ENCODE measurements around the gene SHC4.

Gene SHC4

DNA sequence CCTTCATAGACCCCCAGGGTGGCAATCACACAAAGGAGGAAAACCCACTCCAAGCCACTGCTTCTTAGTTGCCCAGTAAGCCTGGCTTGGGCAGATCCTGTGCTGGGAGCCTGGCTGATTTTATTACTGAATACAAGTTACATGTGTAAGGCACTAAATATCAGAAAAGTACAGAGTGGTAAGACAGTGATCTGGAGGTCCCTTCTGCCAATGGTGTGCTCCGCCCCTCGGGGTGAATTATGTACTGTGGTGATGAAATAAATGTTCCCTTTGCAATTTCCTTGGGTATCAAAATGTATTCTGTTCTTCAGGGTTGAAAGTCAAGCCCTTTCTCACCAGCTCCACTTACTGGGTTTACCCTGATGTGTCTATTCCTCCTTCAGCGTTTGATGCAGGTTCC lies 47.0 kb downstream of the SHC4 start:
- Histone ChIP-seq H3K4me2 (ENCODE audit: low read depth, low read length, poor library complexity, severe bottlenecking) (no peak overlapping the region), H3K27ac (ENCODE audit: low read depth, low read length) (no peak overlapping the region), H3K36me3 (ENCODE audit: low read length) (no peaks in the 10 kb centered on the region), H3F3A (ENCODE audit: insufficient read depth) (no peaks in the 10 kb centered on the region), H4K20me1 (ENCODE audit: low read depth, low read length) (no peaks in the 10 kb centered on the region), H3K9me3 (ENCODE audit: insufficient read depth, low read length) (no peaks in the 10 kb centered on the region), H3K27me3 (ENCODE audit: low read length) (no peaks in the 10 kb centered on the region), H3K9me2 (replicated peaks; ENCODE audit: insufficient read depth, low read length) (no peaks in the 10 kb centered on the region), H3K4me3 (ENCODE audit: insufficient read depth, low read length, poor library complexity, severe bottlenecking) (no peak overlapping the region), H2AFZ (ENCODE audit: low read depth, low read length, severe bottlenecking) (no peak overlapping the region), H3K79me2 (ENCODE audit: insufficient read depth, low read length) (no peaks in the 10 kb centered on the region), H3K9ac (ENCODE audit: low read length) (no peak overlapping the region)
- TF ChIP-seq, protein P1, sequence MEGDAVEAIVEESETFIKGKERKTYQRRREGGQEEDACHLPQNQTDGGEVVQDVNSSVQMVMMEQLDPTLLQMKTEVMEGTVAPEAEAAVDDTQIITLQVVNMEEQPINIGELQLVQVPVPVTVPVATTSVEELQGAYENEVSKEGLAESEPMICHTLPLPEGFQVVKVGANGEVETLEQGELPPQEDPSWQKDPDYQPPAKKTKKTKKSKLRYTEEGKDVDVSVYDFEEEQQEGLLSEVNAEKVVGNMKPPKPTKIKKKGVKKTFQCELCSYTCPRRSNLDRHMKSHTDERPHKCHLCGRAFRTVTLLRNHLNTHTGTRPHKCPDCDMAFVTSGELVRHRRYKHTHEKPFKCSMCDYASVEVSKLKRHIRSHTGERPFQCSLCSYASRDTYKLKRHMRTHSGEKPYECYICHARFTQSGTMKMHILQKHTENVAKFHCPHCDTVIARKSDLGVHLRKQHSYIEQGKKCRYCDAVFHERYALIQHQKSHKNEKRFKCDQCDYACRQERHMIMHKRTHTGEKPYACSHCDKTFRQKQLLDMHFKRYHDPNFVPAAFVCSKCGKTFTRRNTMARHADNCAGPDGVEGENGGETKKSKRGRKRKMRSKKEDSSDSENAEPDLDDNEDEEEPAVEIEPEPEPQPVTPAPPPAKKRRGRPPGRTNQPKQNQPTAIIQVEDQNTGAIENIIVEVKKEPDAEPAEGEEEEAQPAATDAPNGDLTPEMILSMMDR (IDR thresholded peaks at IDR 0.05; ENCODE audit: insufficient read depth, low read length, poor library complexity, severe bottlenecking): no peak
- no peak for TF ChIP-seq EZH2phosphoT487 (conservative IDR thresholded peaks at IDR 0.05; ENCODE audit: low read length)

DNA sequence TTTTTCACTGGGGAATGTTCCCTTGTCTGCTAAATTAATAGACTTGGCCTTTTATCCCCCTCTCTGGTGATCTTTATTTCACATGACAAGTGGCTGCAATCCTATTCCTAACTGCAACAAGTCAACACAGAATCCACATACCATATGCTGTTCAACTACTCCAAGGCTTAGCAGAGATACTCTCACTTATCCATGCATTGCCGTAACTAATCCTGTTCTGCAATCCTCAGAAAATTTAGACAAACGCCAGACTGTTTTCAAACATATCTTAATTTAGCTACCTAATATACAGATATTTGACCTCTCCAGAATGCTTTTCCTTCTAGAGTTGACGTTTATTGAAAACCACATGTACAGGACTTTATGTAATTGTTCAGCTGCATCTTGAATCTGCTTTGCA lies 47.9 kb downstream of the SHC4 start:
- Histone ChIP-seq H3K9ac (ENCODE audit: low read length) (no peak overlapping the region), H3K4me3 (ENCODE audit: insufficient read depth, low read length, poor library complexity, severe bottlenecking) (no peak overlapping the region), H3K79me2 (ENCODE audit: insufficient read depth, low read length) (no peaks in the 10 kb centered on the region), H2AFZ (ENCODE audit: low read depth, low read length, severe bottlenecking) (no peak overlapping the region), H3K27ac (ENCODE audit: low read depth, low read length) (no peak overlapping the region), H3K9me2 (replicated peaks; ENCODE audit: insufficient read depth, low read length) (no peaks in the 10 kb centered on the region), H3K4me2 (ENCODE audit: low read depth, low read length, poor library complexity, severe bottlenecking) (no peak overlapping the region), H3K9me3 (ENCODE audit: insufficient read depth, low read length) (no peaks in the 10 kb centered on the region), H3K27me3 (ENCODE audit: low read length) (no peaks in the 10 kb centered on the region), H3K36me3 (ENCODE audit: low read length) (no peaks in the 10 kb centered on the region), H3F3A (ENCODE audit: insufficient read depth) (no peaks in the 10 kb centered on the region), H4K20me1 (ENCODE audit: low read depth, low read length) (no peaks in the 10 kb centered on the region)
- TF ChIP-seq, protein P1 (IDR thresholded peaks at IDR 0.05; ENCODE audit: insufficient read depth, low read length, poor library complexity, severe bottlenecking): no peak
- no peak for TF ChIP-seq EZH2phosphoT487 (conservative IDR thresholded peaks at IDR 0.05; ENCODE audit: low read length)

DNA sequence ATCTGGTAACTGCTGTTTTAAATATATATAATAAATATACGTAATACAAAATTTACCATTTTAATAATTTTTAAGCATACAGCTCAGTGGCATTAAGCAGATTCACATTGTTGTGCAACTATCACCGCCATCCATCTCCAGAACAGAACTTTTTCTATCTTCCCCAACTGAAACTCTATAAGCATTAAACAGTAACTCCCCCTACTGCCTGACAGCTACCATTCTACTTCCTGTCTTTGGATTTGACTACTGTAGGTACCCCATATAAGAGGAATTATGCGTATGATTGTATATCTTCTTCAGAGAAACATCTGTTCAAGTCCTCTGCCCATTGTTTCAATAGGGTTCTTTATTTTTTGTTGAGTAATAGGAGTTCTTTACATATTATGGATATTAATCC lies 49.0 kb downstream of the SHC4 start:
- TF ChIP-seq, protein P1 (IDR thresholded peaks at IDR 0.05; ENCODE audit: insufficient read depth, low read length, poor library complexity, severe bottlenecking): no peak
- no peak for TF ChIP-seq EZH2phosphoT487 (conservative IDR thresholded peaks at IDR 0.05; ENCODE audit: low read length)
- H4K20me1 ChIP-seq (ENCODE audit: low read depth, low read length): no peaks in the 10 kb centered on the region
- no peaks in the 10 kb centered on the region for H3K27me3 ChIP-seq (ENCODE audit: low read length)
- H3K27ac ChIP-seq (ENCODE audit: low read depth, low read length): no peak overlapping the region
- H3K9me3 ChIP-seq (ENCODE audit: insufficient read depth, low read length): no peaks in the 10 kb centered on the region
- H3K9ac ChIP-seq (ENCODE audit: low read length): no peak overlapping the region
- no peak overlapping the region for H3K4me3 ChIP-seq (ENCODE audit: insufficient read depth, low read length, poor library complexity, severe bottlenecking)
- no peaks in the 10 kb centered on the region for H3K9me2 ChIP-seq (replicated peaks; ENCODE audit: insufficient read depth, low read length)
- H3F3A ChIP-seq (ENCODE audit: insufficient read depth): no peaks in the 10 kb centered on the region
- no peaks in the 10 kb centered on the region for H3K36me3 ChIP-seq (ENCODE audit: low read length)
- no peaks in the 10 kb centered on the region for H3K79me2 ChIP-seq (ENCODE audit: insufficient read depth, low read length)
- H2AFZ ChIP-seq (ENCODE audit: low read depth, low read length, severe bottlenecking): no peak overlapping the region
- H3K4me2 ChIP-seq (ENCODE audit: low read depth, low read length, poor library complexity, severe bottlenecking): no peak overlapping the region

Measured in SU-DHL-6 (cell line).